NCI-H2227 (cell line): Measurements from ENCODE around the gene LMF1.
A peak's percentile ranks its signal among the peaks of the same experiment; 100 is the strongest.

Experiments used
- DNase-seq: peaks from one replicate; lab custom pipeline; 2025; ENCODE audit not compliant: unreplicated experiment; lab: John Stamatoyannopoulos, UW

Gene LMF1

DNA sequence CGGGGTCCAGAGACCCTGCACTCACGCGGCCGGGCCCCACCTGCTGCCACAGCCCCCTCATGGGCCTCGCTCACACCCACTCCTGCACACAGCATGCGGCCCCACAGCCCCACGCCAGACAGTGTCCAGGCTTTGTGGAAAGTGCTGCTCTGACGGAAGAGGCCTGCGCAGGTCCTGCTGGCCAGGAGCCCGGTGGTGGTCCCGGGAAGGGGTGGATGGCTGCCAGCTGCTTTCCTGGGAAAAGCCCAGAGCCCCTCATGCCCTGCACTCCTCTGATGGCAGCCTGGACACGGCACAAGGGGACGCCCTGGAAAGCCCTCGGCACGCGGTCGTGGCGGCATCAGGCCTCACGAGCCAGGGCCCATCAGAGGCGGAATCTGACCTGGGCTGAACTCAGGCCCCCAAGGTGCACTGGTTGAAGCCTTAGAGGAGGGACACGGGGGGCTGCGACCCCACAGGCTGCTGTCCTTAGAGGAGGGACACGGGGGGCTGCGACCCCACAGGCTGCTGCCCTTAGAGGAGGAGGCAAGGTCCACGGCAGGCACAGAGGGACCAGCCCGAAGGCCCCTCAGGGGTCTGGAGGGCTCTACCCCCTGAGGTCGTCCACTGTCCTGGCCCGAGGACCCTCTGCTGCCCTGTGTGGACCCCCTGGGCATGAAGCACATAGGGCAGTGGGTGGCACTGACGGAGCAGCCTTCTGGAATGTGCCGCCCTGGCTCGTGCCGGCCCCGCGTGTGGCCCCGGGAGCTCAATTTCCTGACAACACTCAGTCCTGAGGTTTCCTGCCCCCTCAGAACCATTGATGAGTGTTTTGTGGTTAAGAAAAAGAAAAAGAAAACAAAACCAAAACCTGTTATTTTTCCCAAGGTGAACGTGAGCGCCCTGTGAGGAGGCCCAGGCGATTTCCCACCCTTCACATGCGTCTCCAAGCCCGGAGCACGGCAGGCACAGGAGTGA is 32.9 kb upstream of the LMF1 start:
- no peak for DNase-seq

DNA sequence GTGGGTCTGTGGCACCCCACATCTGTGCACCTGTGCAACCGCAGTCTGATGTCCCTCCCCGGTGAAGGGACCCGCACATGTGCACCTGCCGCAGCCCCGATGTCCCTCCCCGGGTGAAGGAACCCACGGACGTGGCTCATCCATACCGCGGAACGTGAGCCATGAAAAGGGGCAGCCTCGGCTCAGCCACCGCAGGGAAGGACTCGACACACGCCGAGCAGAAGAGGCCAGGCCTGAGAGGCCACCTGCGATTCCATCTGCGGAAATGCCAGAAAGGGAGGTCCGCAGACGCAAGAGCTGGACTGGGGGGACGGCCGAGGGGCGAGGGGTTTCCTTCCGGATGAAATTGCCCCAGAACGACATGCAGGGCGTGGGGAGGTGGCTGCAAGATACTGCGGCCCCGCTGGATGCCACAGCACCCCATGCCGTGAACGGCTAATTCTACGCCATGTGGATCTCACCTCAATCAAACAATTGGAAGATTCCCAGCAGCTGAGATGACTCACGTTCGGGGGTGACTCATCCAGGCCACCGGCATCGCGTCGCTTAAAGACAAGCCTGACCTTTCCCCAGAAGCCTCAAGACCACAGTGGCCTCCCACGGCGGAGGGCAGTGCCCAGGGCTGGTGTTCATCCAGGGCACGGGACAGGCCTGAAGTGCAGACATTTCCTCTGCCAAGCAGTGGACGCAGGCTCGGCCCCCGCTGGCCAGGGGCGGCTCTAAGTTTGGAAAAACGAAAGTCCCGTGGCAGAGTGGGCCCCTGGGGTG is 31.8 kb upstream of the LMF1 start:
- DNase-seq = no peak

- DNase-seq = no peak
These were observed 30.3 kb upstream of the LMF1 start for GRCh38 chr16:1001096-1001495.

- DNase-seq = no peak
These were observed 29.8 kb upstream of the LMF1 start for GRCh38 chr16:1000608-1001007.

DNA sequence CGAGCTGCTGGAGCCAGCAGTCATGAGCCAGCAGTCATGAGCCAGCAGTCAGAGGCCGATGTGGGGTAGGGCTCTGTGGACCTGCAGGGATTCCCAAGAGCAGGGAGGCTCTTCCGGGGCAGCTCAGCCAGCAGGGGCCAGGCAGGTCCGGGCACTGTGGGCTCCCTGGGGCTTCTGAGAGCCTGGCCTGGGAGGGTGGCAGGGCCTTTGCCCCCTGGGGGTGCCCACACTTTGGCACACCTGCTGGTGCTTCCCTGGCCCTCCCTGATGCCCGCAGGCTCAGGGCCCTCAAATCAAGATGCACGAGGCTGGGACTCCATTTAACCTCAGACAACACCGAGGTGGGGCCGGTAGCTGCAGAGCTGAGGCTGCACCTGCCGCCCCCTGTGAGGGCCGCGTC is 28.9 kb upstream of the LMF1 start:
- DNase-seq = no peak

GRCh38 chr16:998615-999014 is 27.8 kb upstream of the LMF1 start:
- no peak for DNase-seq

DNA sequence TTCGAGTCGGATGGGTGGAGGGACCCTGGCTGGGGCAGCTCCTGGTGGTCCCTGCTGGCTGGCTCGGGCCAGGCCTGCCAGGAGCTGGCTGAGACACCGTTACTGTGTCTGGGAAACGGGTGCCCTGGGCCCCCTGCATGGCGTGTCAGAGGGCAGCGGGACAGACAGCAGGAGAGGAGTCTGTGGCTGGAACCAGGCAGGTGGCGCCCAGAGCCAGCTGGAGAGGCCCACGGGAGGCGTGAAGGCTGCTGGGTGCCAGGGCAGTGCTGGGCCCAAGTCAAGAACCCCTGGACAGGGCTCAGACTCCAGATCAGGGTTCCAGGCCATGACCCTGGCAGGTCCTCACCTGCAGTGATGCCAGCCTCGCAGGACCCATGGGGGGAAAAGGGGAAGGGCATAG is 27.4 kb upstream of the LMF1 start:
- no peak for DNase-seq

DNA sequence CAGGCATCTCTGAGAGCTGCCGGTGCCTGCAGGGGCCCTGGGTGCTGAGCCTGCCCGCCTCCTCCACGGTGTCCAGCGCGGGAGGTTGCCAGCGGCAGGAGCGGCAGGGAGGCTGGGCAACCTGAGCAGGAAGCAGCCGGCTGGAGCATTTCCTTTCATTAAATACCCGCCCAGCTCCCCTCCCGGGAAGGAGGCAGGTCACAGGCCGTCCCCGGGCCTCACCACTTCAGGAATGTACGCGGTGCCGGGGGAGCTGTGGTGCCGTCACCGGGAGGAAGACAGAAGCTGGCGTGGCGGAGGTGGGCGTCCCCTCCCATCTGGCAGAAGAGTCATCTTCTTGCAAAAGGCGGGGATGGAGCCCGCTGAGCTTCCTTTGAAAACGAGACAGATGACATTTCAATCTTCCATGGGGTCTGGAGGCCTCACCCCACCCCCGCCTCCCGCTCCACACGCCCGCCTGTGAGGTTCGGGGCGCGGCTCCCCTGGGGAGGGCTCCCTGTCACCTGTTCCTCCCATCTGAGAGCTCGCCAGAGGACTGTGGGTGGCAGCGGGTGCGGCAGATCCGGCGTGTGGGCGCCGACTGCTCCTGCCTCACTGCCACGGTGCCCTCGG is 26.8 kb upstream of the LMF1 start:
- peak; percentile 73 for DNase-seq

GRCh38 chr16:996681-997080 is 25.9 kb upstream of the LMF1 start:
- no peak for DNase-seq

GRCh38 chr16:995783-996182 is 25.0 kb upstream of the LMF1 start:
- DNase-seq = no peak

- peak; percentile 48 for DNase-seq
These were observed 24.3 kb upstream of the LMF1 start for GRCh38 chr16:995087-995486.

- DNase-seq = no peak
These were observed 22.9 kb upstream of the LMF1 start for GRCh38 chr16:993731-994130.

DNA sequence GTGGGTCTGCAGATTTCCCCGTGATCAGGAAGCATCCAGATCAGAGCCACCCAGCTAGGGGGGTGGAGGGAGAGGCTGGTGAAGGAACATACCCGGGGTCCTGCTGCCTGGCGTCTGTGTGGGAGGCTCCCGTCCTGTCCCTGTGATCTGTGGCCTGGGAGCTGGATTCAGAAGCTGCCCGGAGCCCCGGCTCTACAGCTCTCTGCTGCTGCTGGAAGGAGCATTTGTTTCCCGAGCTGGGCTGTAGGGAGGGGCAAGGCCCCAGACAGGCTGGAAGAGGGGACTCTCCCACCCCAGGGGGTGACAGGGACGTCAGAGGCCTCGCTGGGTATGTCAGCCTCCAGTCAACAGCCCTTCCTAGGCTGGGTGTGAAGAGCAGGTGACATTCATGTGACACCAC is 21.0 kb upstream of the LMF1 start:
- no peak for DNase-seq

DNA sequence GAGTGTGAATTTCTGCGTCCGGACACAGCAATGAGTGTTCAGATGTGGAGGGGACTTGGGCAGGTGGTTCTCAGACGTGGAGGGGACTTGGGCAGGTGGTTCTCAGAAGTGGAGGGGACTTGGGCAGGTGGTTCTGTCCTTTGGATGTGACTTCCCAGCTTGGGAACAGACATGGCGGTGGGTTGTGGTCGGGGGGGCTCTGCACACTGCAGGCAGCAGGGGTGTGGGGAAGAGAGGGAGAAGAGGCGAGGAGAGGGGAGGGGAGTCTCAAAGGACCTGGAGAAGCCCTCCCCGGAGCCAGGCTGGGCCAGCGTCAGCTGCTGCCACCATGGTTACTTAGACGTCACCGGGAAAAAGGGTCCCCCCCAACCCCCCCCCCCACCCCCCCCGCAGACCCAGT is 20.6 kb upstream of the LMF1 start:
- DNase-seq = no peak

DNA sequence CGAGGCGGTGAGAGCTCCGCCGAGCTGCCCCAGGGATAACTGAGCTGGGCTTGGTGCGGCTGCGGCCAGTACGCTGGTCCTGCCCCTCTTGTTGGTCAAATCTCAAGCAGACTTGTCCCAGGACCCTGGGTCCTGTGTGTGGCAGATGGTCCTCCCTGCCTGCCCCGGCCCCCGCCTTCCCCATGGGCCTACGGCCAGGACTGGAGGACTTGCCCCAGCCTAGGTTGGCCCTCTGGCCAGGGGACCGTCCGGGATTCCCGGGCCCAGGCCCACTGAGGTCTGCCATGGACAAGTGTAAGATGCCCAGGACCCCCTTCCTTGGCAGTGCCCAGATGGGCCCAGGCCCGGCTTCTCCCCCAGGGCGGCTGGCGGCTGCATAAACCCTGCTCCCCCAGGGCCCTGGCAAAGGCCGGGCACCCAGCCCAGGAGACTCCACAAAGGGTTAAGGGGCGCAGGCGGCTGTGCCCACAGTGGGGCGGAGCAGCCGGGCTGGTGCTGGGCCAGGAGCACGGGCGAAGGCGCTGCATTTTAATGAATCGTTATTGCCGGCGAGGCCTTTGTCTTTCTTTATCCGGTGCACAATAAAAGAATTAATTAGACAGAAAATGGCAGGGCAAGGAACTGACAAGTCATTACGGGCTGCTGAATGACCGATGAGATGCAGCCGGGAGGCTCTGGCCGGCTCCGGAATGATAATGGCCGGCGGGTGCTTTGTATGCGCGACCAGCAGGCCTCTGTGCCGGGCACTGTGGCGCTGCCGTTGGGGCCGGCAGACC is 19.9 kb upstream of the LMF1 start:
- no peak for DNase-seq

DNA sequence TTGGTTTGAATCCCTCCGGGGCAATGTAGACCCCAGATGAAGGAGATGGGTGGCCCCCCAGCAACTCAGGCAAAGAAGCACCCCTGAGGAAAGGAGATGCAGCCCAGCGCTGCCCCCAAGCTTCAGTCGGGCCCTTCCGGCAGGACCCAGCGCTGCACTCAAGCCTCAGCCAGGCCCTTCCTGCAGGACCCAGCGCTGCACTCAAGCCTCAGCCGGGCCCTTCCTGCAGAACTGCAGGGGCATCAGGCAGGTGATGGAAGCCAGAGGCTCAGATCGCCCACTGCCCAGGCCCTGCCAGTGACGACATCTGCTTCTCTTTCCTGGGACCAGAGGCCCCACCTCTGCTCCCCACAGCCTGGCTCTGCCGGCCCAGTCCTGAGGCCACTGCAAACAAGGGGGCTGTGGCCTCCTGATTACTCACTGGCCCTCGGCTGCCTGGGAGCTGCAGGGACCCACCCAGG is 18.6 kb upstream of the LMF1 start:
- DNase-seq = no peak

- DNase-seq = no peak
These were observed 17.9 kb upstream of the LMF1 start for GRCh38 chr16:988471-989353.

GRCh38 chr16:987906-988305 is 17.1 kb upstream of the LMF1 start:
- DNase-seq = no peak

DNA sequence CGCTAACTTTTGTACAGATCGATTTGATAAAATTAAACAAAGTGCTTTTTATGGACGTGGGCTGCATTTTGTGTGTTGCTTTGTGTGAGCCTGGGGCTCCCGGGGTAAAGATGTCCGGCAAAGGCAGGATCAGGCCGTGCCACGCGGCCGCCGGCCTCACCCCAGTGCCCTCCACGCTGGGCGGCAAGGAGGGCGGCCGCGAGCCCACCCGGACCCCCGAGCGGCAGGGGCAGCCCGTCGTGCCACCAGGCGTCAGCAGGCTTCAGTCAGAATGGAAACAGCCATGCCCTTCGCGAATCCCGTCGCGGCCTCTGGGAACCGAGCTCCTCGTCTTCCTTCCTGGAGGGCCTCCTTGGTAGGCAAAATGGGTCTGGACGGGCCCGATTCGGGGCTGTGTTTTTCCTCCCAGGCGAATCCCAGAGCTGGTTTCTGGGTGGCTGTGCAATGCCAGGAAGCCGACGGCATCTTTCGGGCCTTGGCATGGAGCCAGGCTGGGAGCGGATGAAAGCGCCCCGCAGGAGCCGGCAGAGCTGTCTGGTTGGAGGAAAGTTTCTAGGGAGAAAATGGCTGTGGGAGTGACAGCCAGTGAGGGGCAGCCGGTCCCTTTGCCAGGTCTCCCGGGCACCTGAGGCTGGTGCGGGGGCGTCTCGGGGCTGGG is 16.3 kb upstream of the LMF1 start:
- peak; percentile 42 for DNase-seq
